ENCODE measurements around the gene ARID5B.

DNA sequence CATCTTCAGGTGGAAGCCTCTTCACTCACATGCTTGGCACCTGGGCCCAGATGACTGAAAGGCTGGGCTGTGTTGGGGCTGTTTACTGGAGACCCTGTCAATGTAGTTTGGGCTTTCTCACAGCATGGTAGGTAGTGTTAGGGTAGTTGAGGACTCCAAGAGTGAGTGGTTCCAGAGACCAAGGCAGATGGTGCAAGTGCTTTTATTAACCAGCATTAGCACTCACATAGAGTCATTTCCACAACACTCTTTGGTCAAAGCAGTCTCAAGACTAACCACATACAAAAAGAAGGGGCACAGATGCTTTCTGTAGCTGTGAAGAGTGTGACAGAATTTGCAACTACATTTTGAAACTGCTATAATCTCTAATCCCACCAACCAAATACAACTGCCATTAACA, 232.1 kb downstream of the ARID5B start:
- no peak for TF ChIP-seq TAF1 (IDR thresholded peaks at IDR 0.05; ENCODE audit: borderline replicate concordance, insufficient read depth, low read length)
- TF ChIP-seq POLR2AphosphoS5 (IDR thresholded peaks at IDR 0.05; ENCODE audit: low read depth, low read length), result no peak
- no peak for TF ChIP-seq FOXP2 (optimal IDR thresholded peaks at IDR 0.05; ENCODE audit: borderline replicate concordance, extremely low read depth, extremely low read length, insufficient read depth)

All from PFSK-1 (cell line).